Posterior vena cava (tissue), 2 donors: ENCODE results near the gene BTBD8. TPM values are rescaled to one million over a fixed set of nuclear protein-coding genes. Genes with fewer than 3 reads are reported as not detected.

ENCODE experiments used
- DNase-seq: peaks from one replicate; pipeline ENCODE4 v3.0.0-alpha.2; 2020; ENCODE audit warnings: low spot score
- intact Hi-C, 2 donors: fragments of 100-400 bp; cut with DNase I; formaldehyde crosslinking; loops; one replicate each; pipeline versions ENCODE4 v1.14.1 to v1.14.2; 2022 to 2023
- total RNA-seq, 2 donors: library from RNA; stranded (reverse); fragmentation: NEBNext Ultra II Directional; extraction: Animal tissue kit (Norgen Biotek cat#: 25700); gene quantifications; one replicate each; pipeline ENCODE4 v1.2.1, GENCODE V29; 2021
- donor health status: DM: yes; HTN: yes; CAD: no.
- donor health status: DM: yes; HTN: yes; CAD: no.

BTBD8 gene
- total RNA-seq, 2 donors from 2014 or later = 2.5 to 3.5 TPM

GRCh38 chr1:92169214-92170005, 89.3 kb downstream of the BTBD8 start:
- no peak for DNase-seq
- intact Hi-C loops = no loop called here

DNA sequence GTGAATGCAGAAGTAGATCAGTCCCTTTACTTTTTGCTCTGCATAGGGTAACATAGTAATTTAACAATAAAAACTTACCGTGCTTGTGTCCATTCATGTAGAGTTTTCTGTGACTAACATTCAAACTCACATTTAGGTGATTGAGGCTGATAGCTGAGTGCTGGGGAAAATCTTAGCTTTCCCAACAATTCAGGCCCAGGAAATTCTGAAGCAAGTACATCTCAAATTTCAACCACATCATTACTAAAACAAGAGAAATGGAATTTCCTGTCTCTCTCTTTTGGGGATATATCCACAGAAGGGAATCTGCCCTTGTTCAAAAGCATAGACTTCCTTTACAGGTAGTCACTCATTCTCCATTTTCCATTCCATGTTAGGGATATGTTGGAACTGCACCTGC, 104.5 kb downstream of the BTBD8 start:
- DNase-seq = no peak
- intact Hi-C loops = no loop called here

- no peak for DNase-seq
- intact Hi-C loops = no loop called here
These were observed 105.9 kb downstream of the BTBD8 start for GRCh38 chr1:92186081-92186480.

DNA sequence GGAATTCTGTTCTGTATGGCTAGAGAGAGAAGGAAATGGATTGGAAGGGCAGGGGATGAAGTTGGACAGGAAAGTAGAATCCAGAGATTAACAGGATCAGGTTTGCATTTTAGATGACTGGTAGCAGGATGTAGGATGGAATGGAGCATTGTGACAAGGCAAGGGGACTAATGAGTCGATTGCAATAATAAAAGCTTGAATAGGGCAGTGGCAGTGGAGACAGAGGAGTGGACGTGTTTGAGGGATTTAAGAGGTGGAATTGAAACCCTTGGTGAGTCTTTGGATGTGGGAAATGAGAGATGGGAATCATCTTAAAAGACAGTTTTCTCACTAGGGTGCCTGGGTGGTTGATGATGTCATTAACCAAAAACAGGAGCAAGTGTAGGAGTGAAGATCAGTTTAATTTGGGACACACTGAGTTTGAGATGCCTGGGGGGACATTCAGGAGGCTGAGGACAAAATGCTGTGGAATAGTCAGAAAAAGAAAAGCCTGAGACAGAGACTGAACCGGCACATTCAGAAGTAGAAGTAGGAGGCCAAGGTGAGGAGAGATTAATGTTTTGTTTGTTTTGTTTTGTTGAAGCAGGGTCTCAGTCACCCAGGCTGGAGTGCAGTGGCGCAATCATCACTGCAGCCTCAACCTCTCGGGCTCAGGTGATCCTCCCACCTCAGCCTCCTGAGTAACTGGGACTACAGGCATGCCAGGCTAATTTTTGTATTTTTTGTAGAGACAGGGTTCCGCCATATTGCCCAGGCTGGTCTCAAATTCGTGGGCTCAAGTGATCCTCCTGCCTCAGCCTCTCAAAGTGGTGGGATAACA, 108.5 kb downstream of the BTBD8 start:
- intact Hi-C loops = no loop called here
- no peak for DNase-seq

GRCh38 chr1:92191726-92192125, 111.6 kb downstream of the BTBD8 start:
- intact Hi-C loops = no loop called here
- DNase-seq = no peak

DNA sequence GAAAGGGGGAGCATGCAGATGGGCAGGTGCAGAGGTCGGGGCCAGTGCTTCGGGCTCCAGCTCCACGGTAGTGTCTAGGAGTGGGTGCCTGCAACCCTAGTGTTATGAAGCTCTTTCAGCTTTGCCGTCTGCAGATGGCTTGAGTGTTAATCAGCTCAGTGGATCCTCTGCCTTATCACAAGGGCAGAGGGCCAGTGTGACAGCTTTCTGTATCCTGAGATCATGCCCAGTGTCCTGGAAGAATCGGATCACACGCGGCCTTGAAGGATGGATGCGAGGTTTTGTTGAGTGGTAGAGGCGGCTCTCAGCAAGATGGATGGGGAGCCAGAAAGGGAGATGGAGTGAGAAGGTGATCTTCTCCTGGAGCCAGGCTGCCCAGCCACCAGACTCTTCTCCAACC, 112.1 kb downstream of the BTBD8 start:
- intact Hi-C loops = no loop called here
- DNase-seq = no peak

DNA sequence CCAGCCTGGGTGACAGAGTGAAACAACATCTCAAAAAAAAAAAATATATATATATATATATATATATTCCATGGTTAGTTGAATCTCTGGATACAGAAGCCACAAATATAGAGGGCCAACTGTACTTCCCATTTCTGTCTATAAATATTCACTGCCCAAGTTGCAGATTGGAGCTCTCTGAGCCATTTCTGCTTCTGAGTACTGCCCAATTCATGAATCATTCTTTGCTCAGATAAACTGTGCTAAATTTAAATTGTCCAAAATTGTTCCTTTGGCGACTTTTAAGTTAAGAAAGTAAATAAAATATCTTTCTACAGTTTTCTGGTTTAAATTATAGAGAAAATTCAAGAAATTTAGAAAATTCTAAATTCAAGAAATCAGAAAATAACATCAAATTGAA, 114.4 kb downstream of the BTBD8 start:
- DNase-seq = no peak
- intact Hi-C loops = no loop called here

DNA sequence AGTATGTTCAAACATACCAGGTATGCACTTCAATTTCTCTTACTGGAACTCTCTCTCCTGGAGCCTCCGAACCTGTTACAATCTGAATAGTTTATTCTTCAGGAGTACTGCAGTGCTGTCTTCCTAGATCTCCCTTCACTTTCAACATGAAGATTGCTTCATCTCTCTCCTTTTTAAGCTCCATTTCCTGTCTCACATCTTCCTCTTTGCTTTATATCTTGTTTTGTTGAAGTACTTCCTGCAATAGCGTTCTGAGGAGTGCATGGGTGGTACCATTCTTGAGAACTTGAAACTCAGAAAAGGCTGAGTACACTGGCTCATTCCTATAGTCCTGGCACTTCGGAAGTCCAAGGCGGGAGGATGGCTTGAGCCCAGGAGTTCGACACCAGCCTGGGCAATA, 121.8 kb downstream of the BTBD8 start:
- DNase-seq = no peak
- intact Hi-C loops = no loop called here

- intact Hi-C loops = no loop called here
- DNase-seq = no peak
These were observed 123.0 kb downstream of the BTBD8 start for GRCh38 chr1:92203105-92203504.

DNA sequence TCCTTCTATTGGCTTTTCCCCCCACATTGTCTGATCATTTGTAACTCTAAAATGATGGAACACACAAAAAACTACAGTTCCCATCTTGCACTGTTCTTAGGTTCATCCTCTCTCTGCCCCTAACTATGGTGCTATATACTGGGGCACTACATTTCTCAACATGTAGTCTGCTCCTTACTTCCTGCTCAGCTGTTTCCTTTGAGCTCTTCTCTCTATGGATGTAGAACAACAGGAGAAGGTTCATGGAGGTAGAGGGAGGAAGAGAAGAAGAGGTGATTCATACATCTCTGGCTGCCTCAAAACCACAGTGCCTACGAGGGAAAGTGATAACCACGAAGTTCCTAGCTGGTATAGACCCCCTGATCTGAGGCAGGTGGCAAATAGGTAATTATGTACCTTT, 130.6 kb downstream of the BTBD8 start:
- no peak for DNase-seq
- intact Hi-C loops = no loop called here

DNA sequence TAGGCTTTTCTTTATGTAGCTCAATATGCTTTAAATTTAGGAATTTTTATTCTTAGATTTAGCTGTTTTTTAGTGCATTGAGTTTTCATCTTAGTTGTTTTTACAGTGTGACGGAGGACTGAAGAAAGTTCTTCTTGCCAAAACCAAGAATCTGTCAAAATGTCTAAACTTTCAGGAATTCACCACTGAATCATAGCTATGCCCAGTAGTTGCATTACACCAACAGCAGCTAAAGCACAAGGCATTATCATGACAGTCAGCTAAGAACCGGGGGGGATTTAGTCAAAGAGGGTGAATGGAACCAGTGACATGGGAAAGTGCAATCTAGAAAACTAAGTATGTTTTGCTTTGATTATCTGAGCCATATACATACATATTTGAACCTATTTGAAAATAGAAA, 131.0 kb downstream of the BTBD8 start:
- DNase-seq = no peak
- intact Hi-C loops = no loop called here

DNA sequence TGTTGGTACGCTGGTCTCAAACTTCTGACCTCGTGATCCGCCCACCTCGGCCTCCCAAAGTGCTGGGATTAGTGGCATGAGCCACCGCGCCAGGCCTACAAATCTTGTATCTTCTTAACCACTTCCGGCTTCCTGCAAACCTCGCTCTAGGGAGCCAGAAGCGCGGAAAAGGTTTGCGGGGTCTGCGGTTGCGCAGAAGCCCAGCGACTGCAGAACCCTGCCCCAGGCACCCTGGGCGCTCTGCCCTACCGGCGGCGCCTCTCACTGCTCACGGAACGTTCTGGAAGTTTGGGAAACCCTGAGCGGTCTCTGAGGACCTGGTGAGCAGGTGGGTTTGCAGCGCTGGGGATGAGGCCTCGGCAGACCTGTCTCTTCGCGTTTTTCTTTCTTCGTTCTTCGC, 137.6 kb downstream of the BTBD8 start, which contains the start of gene C1orf146:
TSS of gene C1orf146 (plus strand) at position 195 of the 400 bp plus-strand sequence. CDS start 13,506 bp downstream, outside the sequence.
- no peak for DNase-seq
- intact Hi-C loops = no loop called here

DNA sequence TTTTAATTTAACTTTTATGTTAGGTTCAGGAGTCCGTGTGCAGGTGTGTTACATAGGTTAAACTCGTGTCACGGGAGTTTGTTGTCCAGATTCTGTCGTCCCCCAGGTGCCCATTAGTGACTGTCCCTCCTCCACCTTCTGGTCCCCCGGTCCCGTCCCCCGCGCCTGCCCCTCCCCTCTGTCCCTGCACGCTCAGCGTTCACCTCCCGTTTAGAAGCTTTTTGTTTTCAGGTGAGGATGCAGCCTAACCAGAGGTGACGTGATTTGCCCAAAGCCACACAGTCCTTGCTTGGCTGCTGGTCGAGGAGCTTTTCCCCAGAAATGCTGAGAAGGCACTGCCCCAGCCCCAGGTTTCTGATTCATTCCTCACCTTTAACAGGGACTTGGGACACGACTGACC, 138.4 kb downstream of the BTBD8 start:
- no peak for DNase-seq
- intact Hi-C loops = no loop called here

DNA sequence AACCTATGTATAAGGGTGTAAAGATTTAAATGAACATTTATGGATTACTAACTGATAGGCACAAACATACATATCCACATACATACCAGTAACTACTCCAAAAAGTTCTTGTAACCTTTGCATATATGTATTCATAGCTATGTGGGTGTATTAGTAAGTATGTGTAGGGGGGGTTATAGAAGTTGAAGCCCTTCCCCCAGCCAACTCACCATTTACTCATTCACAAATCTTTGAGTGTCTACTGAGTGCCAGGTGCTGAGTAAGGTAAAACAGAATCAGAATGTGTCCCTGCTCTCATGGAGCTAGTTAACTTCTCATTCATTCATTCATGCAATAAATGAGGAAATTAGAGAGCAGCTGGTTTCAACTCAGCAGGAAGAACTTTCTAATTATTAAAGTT, 138.9 kb downstream of the BTBD8 start:
- DNase-seq = no peak
- intact Hi-C loops = no loop called here

DNA sequence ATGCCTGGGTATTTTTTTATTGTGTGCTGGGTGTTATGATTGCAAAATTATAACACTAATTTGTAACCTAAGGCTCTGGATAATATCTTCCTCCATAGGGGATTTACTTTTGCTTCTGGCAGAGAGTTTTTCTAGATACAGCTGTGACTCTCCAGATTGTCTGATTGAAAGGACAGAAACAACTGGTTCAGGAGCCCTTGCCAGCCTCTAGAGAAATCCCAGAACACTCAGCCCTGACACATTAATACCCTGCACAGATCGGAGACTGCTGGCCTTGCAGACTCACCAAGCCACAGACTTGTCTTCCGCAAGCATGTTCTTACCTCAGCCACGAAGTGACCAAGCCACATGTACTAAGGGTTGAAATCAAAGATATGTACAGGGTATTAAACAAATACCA, 148.3 kb downstream of the BTBD8 start:
- intact Hi-C loops = no loop called here
- no peak for DNase-seq

- intact Hi-C loops = no loop called here
- no peak for DNase-seq
These were observed 150.6 kb downstream of the BTBD8 start for GRCh38 chr1:92230736-92231135.

Other genes with a start within 250 kb of the BTBD8 start
- 100 to 1,000 TPM in 1 of 2 donors, 10 to 100 TPM in 1; 86.7 to 106 TPM for gene TGFBR3, start 194.2 kb upstream of the BTBD8 start, total RNA-seq
- not detected for gene BRDT, start 130.9 kb upstream of the BTBD8 start, total RNA-seq
- gene EPHX4, start 50.4 kb upstream of the BTBD8 start, total RNA-seq = 1 to 10 TPM; 1.5 to 2.5 TPM
- not detected for gene SETSIP, start 4.9 kb upstream of the BTBD8 start, total RNA-seq
- not detected for gene C1orf146, start 137.6 kb downstream of the BTBD8 start, total RNA-seq
- gene GLMN, start 218.6 kb downstream of the BTBD8 start, total RNA-seq = 10 to 100 TPM in 1 of 2 donors, 1 to 10 TPM in 1; 9.0 to 10.3 TPM
- 10 to 100 TPM; 36.6 to 38.1 TPM for gene RPAP2, start 218.7 kb downstream of the BTBD8 start, total RNA-seq